NCI-H2227 treated with DMSO at 0.1 percent for 48 hours (cell line): ENCODE measurements around the gene RAB3D.
"Not testable (repeated sequence)": the region's sequence is repeated elsewhere in the genome, so short reads cannot be mapped to it uniquely, and the experiment has no call there.

Experiments
- DNase-seq: peaks from one replicate; lab custom pipeline; 2025; lab: John Stamatoyannopoulos, UW

RAB3D gene

GRCh38 chr19:11339254-11340098 lies at the start of gene RAB3D:
TSS of gene RAB3D (minus strand) at chr19:11339657. CDS start at chr19:11337399, 2,258 bp downstream.
- peak; percentile 82 for DNase-seq

GRCh38 chr19:11387162-11388034 lies 47.9 kb upstream of the RAB3D start:
- no peak for DNase-seq

- no peak for DNase-seq
These were observed 45.3 kb upstream of the RAB3D start for GRCh38 chr19:11384778-11385129.

- DNase-seq = no peak
These were observed 44.2 kb upstream of the RAB3D start for GRCh38 chr19:11383706-11384048.

GRCh38 chr19:11382898-11383705 lies 43.6 kb upstream of the RAB3D start:
- peak; percentile 19 for DNase-seq

GRCh38 chr19:11380653-11381537 lies 41.4 kb upstream of the RAB3D start:
- peak; percentile 96 for DNase-seq

GRCh38 chr19:11379857-11380350 lies 40.4 kb upstream of the RAB3D start:
- DNase-seq = no peak

- DNase-seq = not testable (repeated sequence)
These were observed 39.9 kb upstream of the RAB3D start for GRCh38 chr19:11379269-11379845.

- no peak for DNase-seq
These were observed 39.1 kb upstream of the RAB3D start for GRCh38 chr19:11378319-11379189.

- no peak for DNase-seq
These were observed 38.3 kb upstream of the RAB3D start for GRCh38 chr19:11377756-11378155.

- no peak for DNase-seq
These were observed 37.8 kb upstream of the RAB3D start for GRCh38 chr19:11377237-11377636.

- no peak for DNase-seq
These were observed 35.9 kb upstream of the RAB3D start for GRCh38 chr19:11375143-11375948.

- DNase-seq = peak; percentile 98
These were observed 35.1 kb upstream of the RAB3D start, which contains the start of gene SWSAP1 for GRCh38 chr19:11374433-11375142. TSS of gene SWSAP1 (plus strand) at chr19:11374666. CDS start at chr19:11374681, 15 bp downstream.

- no peak for DNase-seq
These were observed 34.5 kb upstream of the RAB3D start for GRCh38 chr19:11373885-11374432.

- peak; percentile 56 for DNase-seq
These were observed 33.9 kb upstream of the RAB3D start for GRCh38 chr19:11373166-11373884.

GRCh38 chr19:11370744-11371143 lies 31.3 kb upstream of the RAB3D start:
- DNase-seq = no peak

GRCh38 chr19:11367528-11367927 lies 28.1 kb upstream of the RAB3D start:
- no peak for DNase-seq
